HG03280 (cell line): ENCODE measurements around the gene CEP126.
A peak's percentile ranks its signal among the peaks of the same experiment; 100 is the strongest.
"Not testable (repeated sequence)": the region's sequence is repeated elsewhere in the genome, so short reads cannot be mapped to it uniquely, and the experiment has no call there.

Source experiments
- ATAC-seq: cut with Tn5 transposase; IDR thresholded peaks from one replicate; pipeline ENCODE4 v1.9.1; 2021; ENCODE audit warnings: mild to moderate bottlenecking, moderate library complexity; ENCODE audit not compliant: unreplicated experiment

The CEP126 gene

GRCh38 chr11:101931692-101932091 lies 16.9 kb downstream of the CEP126 start:
- no peak for ATAC-seq

DNA sequence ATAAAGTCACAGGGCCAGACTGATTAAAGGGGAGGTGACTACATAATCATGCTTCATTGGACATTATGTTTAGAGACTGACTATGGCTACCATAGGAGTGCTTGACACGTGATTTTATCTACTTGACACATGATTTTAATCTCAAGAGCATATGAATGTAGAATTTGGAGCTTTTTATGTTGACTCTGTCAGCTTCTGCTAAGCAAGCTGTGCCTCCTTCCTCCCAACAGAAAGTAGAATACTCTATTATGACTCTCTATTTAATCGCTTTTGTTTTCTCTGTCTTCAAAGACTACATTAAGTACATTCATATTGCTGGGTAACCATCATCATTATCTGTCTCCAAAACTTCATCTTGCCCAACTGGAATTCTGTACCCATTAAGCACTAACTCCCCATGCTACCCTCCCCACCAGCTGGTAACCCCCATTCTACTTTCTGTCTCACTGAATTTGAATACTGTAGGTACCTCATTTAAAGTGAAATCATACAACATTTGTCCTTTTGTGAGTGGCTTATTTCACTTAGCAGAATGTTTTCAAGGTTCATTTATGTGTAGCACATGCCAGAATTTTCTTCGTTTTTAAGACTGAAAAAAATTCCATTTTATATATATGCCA lies 26.2 kb downstream of the CEP126 start:
- no peak for ATAC-seq

GRCh38 chr11:101944923-101945322 lies 30.1 kb downstream of the CEP126 start:
- ATAC-seq = no peak

- ATAC-seq = no peak
Observed at GRCh38 chr11:101945448-101945847, 30.6 kb downstream of the CEP126 start.

DNA sequence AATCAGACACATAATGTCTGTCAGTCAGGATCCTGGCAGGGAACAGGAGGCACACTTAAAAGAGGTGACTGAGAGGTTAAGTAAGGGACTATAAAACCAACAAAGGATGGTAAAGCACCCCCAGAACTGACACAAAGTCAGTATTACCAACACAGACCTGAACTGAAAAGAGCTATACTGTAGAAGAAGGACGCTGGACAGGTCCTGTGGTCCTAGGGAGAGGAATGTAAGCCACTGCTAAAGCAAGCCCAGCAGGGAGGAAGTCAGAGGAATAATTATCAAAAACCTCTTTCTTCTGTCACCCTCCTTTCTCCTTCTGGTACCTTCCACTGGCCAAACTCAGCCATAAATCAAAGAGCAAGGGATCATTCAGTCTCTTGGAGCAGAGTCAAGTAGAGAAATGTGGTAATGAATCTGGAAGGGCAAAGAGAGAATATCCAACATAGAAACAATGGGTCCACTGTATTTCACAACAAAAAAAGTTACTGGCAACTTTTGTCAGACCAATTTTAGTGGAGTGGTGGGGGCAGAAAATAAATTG lies 34.9 kb downstream of the CEP126 start:
- no peak for ATAC-seq

DNA sequence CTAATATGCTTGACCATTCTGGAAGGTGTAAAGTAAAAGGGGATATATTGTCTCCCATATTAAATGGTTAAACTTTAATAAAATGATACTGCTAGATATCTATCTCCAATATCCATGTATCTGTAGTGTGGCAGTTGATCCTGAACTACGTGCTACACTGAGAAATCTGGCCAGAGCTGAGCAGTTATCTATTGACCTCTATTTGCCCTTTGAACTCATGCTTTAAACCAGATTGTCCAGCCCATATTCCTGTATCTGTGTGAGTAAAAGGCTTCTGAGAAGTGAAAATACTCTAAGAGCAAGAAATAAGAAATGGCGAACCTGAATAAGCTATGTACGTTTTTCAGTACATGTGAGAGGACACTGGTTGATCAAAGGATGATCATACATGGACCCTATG lies 40.5 kb downstream of the CEP126 start:
- no peak for ATAC-seq

DNA sequence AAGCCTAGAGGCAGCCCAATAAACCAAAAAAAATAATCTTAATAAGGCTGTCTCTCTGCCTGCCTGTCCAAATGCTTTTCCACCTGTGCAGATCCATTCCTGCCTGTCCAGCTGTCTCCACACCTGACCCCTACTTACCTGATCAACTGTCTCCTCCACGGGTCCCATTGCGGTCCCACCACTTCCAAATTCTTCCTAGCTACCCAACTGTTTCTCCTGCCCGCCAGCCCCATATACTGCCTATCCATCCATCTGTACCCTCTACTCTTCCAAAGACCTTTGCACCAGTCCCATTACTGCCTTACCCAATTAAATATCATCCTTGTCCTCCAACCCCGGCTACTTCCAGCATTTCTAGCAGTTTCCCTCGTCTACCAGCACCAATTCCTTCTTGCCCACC lies 40.9 kb downstream of the CEP126 start:
- ATAC-seq = no peak

DNA sequence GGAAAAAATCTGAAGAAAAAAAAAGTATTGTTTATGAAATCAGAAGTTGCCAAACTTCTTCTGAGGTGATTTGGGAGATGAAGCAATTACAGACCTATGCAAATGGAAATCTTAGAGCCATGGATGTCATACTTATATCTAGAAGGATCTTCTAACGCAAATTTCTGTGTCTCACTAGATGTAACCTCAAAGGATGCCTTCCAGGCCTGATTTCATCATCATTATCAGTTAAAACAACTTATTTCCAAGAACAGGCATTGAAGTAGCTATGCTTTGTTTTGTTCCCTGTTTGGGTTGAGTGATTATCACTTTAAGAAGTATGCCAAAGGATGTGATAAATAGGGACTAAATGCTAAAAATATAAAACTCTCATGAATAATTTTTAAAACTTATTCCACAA lies 45.4 kb downstream of the CEP126 start:
- no peak for ATAC-seq

DNA sequence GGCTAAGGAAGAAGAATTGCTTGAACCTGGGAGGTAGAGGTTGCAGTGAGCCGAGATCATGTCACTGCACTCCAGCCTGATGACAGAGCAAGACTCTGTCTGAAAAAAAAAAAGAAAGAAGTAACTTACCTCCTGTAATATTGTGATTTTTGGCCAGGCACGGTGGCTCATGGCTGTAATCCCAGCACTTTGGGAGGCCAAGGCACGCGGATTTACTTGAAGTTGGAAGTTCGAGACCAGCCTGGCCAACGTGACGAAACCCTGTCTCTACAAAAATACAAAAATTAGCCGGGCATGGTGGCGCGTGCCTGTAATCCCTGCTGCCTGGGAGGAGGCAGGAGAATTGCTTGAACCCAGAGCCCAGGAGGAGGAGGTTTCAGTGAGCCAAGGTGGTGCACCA lies 49.4 kb downstream of the CEP126 start:
- ATAC-seq = not testable (repeated sequence)

DNA sequence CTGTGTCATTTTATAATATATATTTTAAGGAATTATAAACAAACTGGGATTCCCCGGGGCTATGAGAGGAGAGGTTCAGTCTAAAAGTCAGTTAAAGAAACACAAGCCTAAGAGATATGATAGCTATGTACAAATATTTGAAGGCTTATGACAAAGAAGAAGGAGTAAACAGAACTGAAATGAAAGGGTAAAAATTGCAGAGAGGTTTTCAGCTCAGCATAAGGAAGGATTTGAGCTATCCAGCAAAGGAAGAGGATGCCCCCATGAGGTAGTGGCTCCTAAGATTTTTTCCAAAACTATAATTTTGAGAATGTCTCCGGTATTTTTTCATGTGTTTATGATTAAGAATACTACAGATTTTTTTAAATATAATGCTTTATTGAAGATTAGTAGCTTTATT lies 59.4 kb downstream of the CEP126 start:
- no peak for ATAC-seq

- no peak for ATAC-seq
Observed at GRCh38 chr11:101974771-101975170, 60.0 kb downstream of the CEP126 start.

DNA sequence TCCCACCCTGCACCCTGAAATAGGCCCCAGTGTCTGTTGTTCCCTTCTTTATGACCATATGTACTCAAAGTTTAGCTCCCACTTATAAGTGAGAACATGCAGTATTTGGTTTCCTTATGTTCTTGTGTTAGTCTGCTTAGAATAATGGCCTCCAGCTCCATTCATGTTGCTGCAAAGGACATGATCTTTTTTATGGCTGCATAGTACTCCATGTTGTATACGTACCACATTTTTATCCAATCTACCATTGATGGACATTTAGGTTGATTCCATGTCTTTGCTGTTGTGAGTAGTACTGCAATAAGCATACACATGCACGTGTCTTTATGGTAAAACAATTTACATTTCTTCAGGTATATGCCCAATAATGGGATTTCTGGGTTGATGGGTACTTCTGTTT lies 60.9 kb downstream of the CEP126 start:
- ATAC-seq = no peak

DNA sequence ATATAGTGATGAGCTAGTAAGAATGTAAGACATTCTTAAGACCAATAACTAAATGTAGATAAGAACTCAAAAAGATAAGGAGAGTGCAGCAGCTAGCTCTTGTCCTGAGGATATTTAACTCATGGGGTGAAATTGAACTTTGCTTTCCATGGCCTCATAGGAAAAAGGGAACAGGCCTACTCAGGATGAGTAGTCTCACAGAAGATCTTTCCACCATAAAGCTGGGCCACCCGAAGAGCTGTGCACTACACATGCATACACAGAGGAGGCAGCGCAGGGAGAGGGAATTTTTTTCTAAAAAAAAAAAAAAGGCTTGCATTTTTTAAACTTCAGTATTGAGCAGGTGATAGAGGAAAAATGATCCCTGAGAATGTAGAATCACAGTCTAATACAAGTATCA lies 72.6 kb downstream of the CEP126 start:
- no peak for ATAC-seq

DNA sequence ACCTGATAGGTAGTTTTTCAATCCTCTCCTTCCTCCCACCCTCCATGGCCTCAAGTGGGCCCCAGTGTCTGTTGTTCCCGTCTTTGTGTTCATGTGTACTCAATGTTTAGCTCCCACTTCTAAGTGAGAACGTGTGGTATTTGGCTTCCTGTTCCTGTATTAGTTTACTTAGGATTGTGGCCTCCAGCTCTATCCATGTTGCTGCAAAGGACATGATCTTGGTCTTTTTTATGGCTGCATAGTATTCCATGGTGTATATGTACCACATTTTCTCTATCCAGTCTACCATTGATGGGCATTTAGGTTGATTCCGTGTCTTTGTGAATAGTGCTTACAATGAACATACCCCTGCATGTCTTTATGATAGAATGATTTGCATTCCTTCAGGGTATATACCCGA lies 78.4 kb downstream of the CEP126 start:
- no peak for ATAC-seq

DNA sequence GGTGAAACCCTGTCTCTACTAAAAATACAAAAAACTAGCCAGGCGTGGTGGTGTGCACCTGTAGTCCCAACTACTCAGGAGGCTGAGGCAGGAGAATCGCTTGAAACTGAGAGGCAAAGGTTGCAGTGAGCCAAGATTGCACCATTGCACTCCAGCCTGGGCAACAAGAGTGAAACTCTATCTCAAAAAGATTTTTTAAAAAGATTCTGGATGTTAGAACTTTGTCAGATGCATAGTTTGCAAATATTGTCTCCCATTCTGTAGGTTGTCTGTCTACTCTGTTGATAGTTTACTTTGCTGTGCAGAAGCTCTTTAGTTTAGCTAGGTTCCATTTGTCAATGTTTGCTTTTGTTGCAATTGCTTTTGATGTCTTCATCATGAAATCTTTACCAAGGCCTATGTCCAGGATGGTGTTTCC lies 79.3 kb downstream of the CEP126 start:
- not testable (repeated sequence) for ATAC-seq

- no peak for ATAC-seq
Observed at GRCh38 chr11:101996111-101996510, 81.3 kb downstream of the CEP126 start.

- no peak for ATAC-seq
Observed at GRCh38 chr11:102001657-102002338, 87.0 kb downstream of the CEP126 start.

- ATAC-seq = no peak
Observed at GRCh38 chr11:102004220-102004619, 89.4 kb downstream of the CEP126 start.

GRCh38 chr11:102005306-102005705 lies 90.5 kb downstream of the CEP126 start:
- no peak for ATAC-seq

- no peak for ATAC-seq
Observed at GRCh38 chr11:102006835-102007566, 92.2 kb downstream of the CEP126 start.

DNA sequence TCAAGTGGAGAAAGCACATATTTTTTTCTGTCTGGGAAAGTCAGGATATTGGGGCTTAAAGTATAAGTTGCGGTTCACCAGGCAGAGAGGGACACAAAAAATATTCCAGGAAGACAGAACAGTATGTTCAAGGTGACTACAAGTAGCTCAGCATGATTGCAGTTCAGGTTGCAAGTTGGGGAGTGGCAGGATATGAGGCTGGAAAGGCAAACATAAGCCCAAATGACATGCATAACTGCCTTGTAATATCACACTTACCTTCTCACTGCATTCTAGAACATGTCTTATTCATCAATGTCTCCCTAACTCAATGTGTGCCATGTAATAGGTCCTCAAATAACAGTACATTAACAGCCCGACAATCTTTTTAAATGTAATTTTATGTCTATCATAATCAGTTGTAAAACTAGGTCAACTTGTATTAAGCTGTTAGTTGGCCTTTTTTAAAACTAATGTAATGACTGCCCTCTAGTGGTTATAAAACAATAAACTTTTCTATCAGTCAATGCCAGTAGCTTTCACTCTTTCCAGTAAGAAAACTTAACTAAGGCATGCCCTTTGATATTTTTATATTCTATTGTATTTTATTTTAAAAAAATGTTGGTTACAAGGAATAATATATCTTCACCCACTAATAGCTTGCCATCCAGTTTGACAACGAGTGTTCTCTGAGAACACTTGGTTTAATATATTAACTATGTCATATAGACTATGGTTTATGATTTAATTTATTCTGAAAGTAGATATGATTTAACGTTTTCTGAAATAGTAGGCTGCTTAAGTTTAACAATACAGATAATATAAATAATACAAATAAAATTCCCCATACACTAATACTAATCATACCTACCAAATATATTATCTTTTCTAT lies 93.0 kb downstream of the CEP126 start:
- peak; percentile 78 for ATAC-seq
